GM18499 (cell line): ENCODE measurements around the gene GLCE.
"Not testable (repeated sequence)": the region's sequence is repeated elsewhere in the genome, so short reads cannot be mapped to it uniquely, and the experiment has no call there.

Experiments
- ATAC-seq: cut with Tn5 transposase; IDR thresholded peaks from one replicate; pipeline ENCODE4 v1.9.1; 2021; ENCODE audit warnings: moderate number of reproducible peaks; ENCODE audit not compliant: insufficient read depth, unreplicated experiment

Gene GLCE

GRCh38 chr15:69237718-69238117 is 77.3 kb downstream of the GLCE start:
- no peak for ATAC-seq

- no peak for ATAC-seq
Measured at GRCh38 chr15:69244798-69245197, 84.4 kb downstream of the GLCE start.

- no peak for ATAC-seq
Measured at GRCh38 chr15:69253156-69253555, 92.7 kb downstream of the GLCE start.

GRCh38 chr15:69265347-69265955 is 105.0 kb downstream of the GLCE start:
- ATAC-seq, result no peak

GRCh38 chr15:69271217-69271616 is 110.8 kb downstream of the GLCE start:
- no peak for ATAC-seq

GRCh38 chr15:69272139-69272538 is 111.7 kb downstream of the GLCE start:
- ATAC-seq, result no peak

- ATAC-seq, result no peak
Measured at GRCh38 chr15:69272891-69273290, 112.5 kb downstream of the GLCE start.

GRCh38 chr15:69275074-69275670 is 114.7 kb downstream of the GLCE start:
- no peak for ATAC-seq

GRCh38 chr15:69275933-69276560 is 115.6 kb downstream of the GLCE start:
- no peak for ATAC-seq

- ATAC-seq, result no peak
Measured at GRCh38 chr15:69277316-69277715, 116.9 kb downstream of the GLCE start.

- ATAC-seq, result no peak
Measured at GRCh38 chr15:69279636-69280035, 119.2 kb downstream of the GLCE start.

GRCh38 chr15:69280783-69281182 is 120.3 kb downstream of the GLCE start:
- ATAC-seq, result no peak

- ATAC-seq, result no peak
Measured at GRCh38 chr15:69282104-69282743, 121.8 kb downstream of the GLCE start.

- no peak for ATAC-seq
Measured at GRCh38 chr15:69285834-69286233, 125.4 kb downstream of the GLCE start.

GRCh38 chr15:69288011-69288410 is 127.6 kb downstream of the GLCE start:
- no peak for ATAC-seq

- ATAC-seq, result no peak
Measured at GRCh38 chr15:69288531-69289341, 128.3 kb downstream of the GLCE start.

- ATAC-seq, result no peak
Measured at GRCh38 chr15:69289342-69290146, 129.1 kb downstream of the GLCE start.

- ATAC-seq, result no peak
Measured at GRCh38 chr15:69290346-69291164, 130.1 kb downstream of the GLCE start.

- not testable (repeated sequence) for ATAC-seq
Measured at GRCh38 chr15:69291651-69292050, 131.2 kb downstream of the GLCE start.
